Astrocyte (in vitro differentiated cells and primary cell): ENCODE data around the gene MAGEA11. TPM values are rescaled to one million over a fixed set of nuclear protein-coding genes. Genes with fewer than 3 reads are reported as not detected.

Source experiments
- DNase-seq: peaks from one replicate; pipeline ENCODE4 v3.0.0-alpha.2; 2010; ENCODE audit warnings: low read depth
- FAIRE-seq: peaks from 2 replicates; lab custom pipeline; 2011; peaks lifted over from hg19 to GRCh38; lab: Jason Lieb, UNC
- H2AFZ ChIP-seq: 2 replicates; pipeline ENCODE4 v1.6.0; 2012; ENCODE audit warnings: low read depth, low read length, inconsistent platforms
- H3K27ac ChIP-seq: 2 replicates; pipeline ENCODE4 v1.5.1; 2011; ENCODE audit warnings: low read depth, low read length, inconsistent platforms
- H3K27me3 ChIP-seq: 2 replicates; pipeline ENCODE4 v1.6.0; 2011; ENCODE audit warnings: low read length, inconsistent platforms; ENCODE audit not compliant: insufficient read depth
- H3K36me3 ChIP-seq: 2 replicates; pipeline ENCODE4 v1.5.1; 2011; ENCODE audit warnings: low read length, inconsistent platforms; ENCODE audit not compliant: insufficient read depth
- H3K4me1 ChIP-seq: 2 replicates; pipeline ENCODE4 v1.5.1; 2011; ENCODE audit warnings: low read length, inconsistent platforms; ENCODE audit not compliant: insufficient read depth
- H3K4me2 ChIP-seq: 2 replicates; pipeline ENCODE4 v1.6.0; 2012; ENCODE audit warnings: low read length, inconsistent platforms
- H3K4me3 ChIP-seq: 2 replicates; pipeline ENCODE4 v1.5.1; 2011; ENCODE audit warnings: low read depth, mild to moderate bottlenecking, low read length, inconsistent platforms; ENCODE audit not compliant: insufficient read depth
- H3K79me2 ChIP-seq: 2 replicates; pipeline ENCODE4 v1.6.0; 2012; ENCODE audit warnings: mild to moderate bottlenecking, low read length, inconsistent platforms; ENCODE audit not compliant: insufficient read depth
- H3K9ac ChIP-seq: 2 replicates; pipeline ENCODE4 v1.6.0; 2012; ENCODE audit warnings: mild to moderate bottlenecking, low read length, inconsistent platforms
- H3K9me3 ChIP-seq: 2 replicates; pipeline ENCODE4 v1.5.1; 2012; ENCODE audit warnings: low read depth, mild to moderate bottlenecking, low read length, inconsistent platforms; ENCODE audit not compliant: insufficient read depth
- H4K20me1 ChIP-seq: 2 replicates; pipeline ENCODE4 v1.6.0; 2012; ENCODE audit warnings: low read length, inconsistent platforms; ENCODE audit not compliant: insufficient read depth
- H3K27ac Mint-ChIP-seq: one replicate; pipeline ENCODE4 v1.8.0; 2021; ENCODE audit warnings: mild to moderate bottlenecking, mixed read lengths; ENCODE audit not compliant: unreplicated experiment
- H3K27me3 Mint-ChIP-seq: one replicate; pipeline ENCODE4 v1.8.0; 2021; ENCODE audit warnings: low read depth, mixed read lengths; ENCODE audit not compliant: unreplicated experiment
- H3K36me3 Mint-ChIP-seq: one replicate; pipeline ENCODE4 v1.8.0; 2021; ENCODE audit warnings: low read depth, mixed read lengths; ENCODE audit not compliant: unreplicated experiment
- H3K4me1 Mint-ChIP-seq: one replicate; pipeline ENCODE4 v1.8.0; 2021; ENCODE audit warnings: low read depth, mixed read lengths; ENCODE audit not compliant: unreplicated experiment
- H3K4me3 Mint-ChIP-seq: one replicate; pipeline ENCODE4 v1.8.0; 2021; ENCODE audit warnings: mild to moderate bottlenecking, moderate library complexity, mixed read lengths; ENCODE audit not compliant: unreplicated experiment
- H3K9me3 Mint-ChIP-seq: one replicate; pipeline ENCODE4 v1.8.0; 2021; ENCODE audit warnings: mild to moderate bottlenecking, mixed read lengths; ENCODE audit not compliant: unreplicated experiment
- CTCF ChIP-seq: IDR thresholded peaks from 2 replicates; pipeline ENCODE4 v1.5.1; 2011; ENCODE audit warnings: low read depth, mild to moderate bottlenecking, inconsistent platforms, low read length, moderate library complexity; ENCODE audit not compliant: insufficient read depth
- EZH2 ChIP-seq: IDR thresholded peaks from 2 replicates; pipeline ENCODE4 v1.6.1; 2012; ENCODE audit warnings: mild to moderate bottlenecking, low read length, inconsistent platforms; ENCODE audit not compliant: insufficient read depth
- total RNA-seq: library from RNA; stranded (reverse); gene quantifications from 2 replicates; pipeline ENCODE4 v1.2.1, GENCODE V29; 2021

Gene MAGEA11
- total RNA-seq, 1 donor from 2014 or later: not detected

GRCh38 chrX:149762696-149763614 is 51.1 kb downstream of the MAGEA11 start:
- H3K4me2 ChIP-seq: no peak overlapping the region
- no peak for TF ChIP-seq EZH2
- no peak for TF ChIP-seq CTCF
- H3K9ac ChIP-seq: no peak overlapping the region
- Mint-ChIP-seq H3K27me3 (peaks cover 4% of the 10 kb centered on the region), H3K9me3 (peaks cover 5% of the 10 kb centered on the region), H3K27ac (no peak overlapping the region), H3K36me3 (no peaks in the 10 kb centered on the region), H3K4me1 (no peaks in the 10 kb centered on the region), H3K4me3 (no peak overlapping the region)
- FAIRE-seq (no peak), DNase-seq (no peak)
- H3K27ac ChIP-seq: no peak overlapping the region
- no peaks in the 10 kb centered on the region for H3K36me3 ChIP-seq
- no peak overlapping the region for H3K4me3 ChIP-seq
- H3K4me1 ChIP-seq: no peaks in the 10 kb centered on the region
- H3K9me3 ChIP-seq: no peaks in the 10 kb centered on the region
- H3K27me3 ChIP-seq: no peaks in the 10 kb centered on the region
- H2AFZ ChIP-seq: no peak overlapping the region
- H4K20me1 ChIP-seq: no peaks in the 10 kb centered on the region
- H3K79me2 ChIP-seq: no peaks in the 10 kb centered on the region

Other genes starting within 250 kb of the MAGEA11 start
- gene IDS, start 206.8 kb upstream of the MAGEA11 start, total RNA-seq: 127 and 130 TPM in 2 replicates
- gene EOLA1, start 171.0 kb upstream of the MAGEA11 start, total RNA-seq: 12.4 and 13.6 TPM in 2 replicates
- gene HSFX3, start 162.1 kb upstream of the MAGEA11 start, total RNA-seq: not detected in 2 replicates
- gene MAGEA9B, start 124.6 kb upstream of the MAGEA11 start, total RNA-seq: not detected in 2 replicates
- 0.24 TPM in 1 of 2 replicates, not detected in the other for gene HSFX2, start 116.7 kb upstream of the MAGEA11 start, total RNA-seq
- gene TMEM185A, start 80.3 kb upstream of the MAGEA11 start, total RNA-seq: 28.8 and 32.5 TPM in 2 replicates
- gene HSFX1, start 62.0 kb downstream of the MAGEA11 start, total RNA-seq: 0.75 and 1.5 TPM in 2 replicates
- not detected in 2 replicates for gene MAGEA9, start 69.9 kb downstream of the MAGEA11 start, total RNA-seq
- not detected in 2 replicates for gene MAGEA8, start 169.1 kb downstream of the MAGEA11 start, total RNA-seq
- not detected in 2 replicates for gene HSFX4, start 217.5 kb downstream of the MAGEA11 start, total RNA-seq
- 36.4 and 42.4 TPM in 2 replicates for gene EOLA2, start 226.4 kb downstream of the MAGEA11 start, total RNA-seq